H1 (cell line): ENCODE measurements around the gene SH2D5. TPM values are rescaled to one million over a fixed set of nuclear protein-coding genes. Genes with fewer than 3 reads are reported as not detected.
A peak's percentile ranks its signal among the peaks of the same experiment; 100 is the strongest.

Experiments
- CTCF ChIA-PET: fragments of 300-600 bp; sonication (Branson Sonifier 250); formaldehyde crosslinking; loops from one replicate; lab custom pipeline; 2021; ENCODE audit not compliant: partially characterized antibody; lab: Charles Lee
- POLR2A ChIA-PET: fragments of 300-600 bp; sonication (Branson Sonifier 250); formaldehyde crosslinking; loops from one replicate; lab custom pipeline; 2021; ENCODE audit warnings: inconsistent platforms; ENCODE audit not compliant: partially characterized antibody; lab: Charles Lee
- DNase-seq, 2 experiments: peaks; one replicate each; pipeline versions ENCODE4 v3.0.0 to v3.0.0-alpha.2; 2010 to 2022; ENCODE audit warnings: low spot score in 2 of 2, low read depth in 1 of 2, mixed read lengths in 1 of 2
- FAIRE-seq: peaks from 2 replicates; lab custom pipeline; 2011; peaks lifted over from hg19 to GRCh38; lab: Jason Lieb, UNC
- H2AFZ ChIP-seq: 2 replicates; pipeline ENCODE4 v1.8.1; 2012; ENCODE audit warnings: low read length, inconsistent platforms
- H2AK5ac ChIP-seq: 2 replicates; pipeline ENCODE4 v1.6.1; 2013; ENCODE audit warnings: low read depth, low read length
- H2BK120ac ChIP-seq: replicated peaks from 2 replicates; pipeline ENCODE3; 2013; ENCODE audit warnings: low read depth, low read length, inconsistent platforms
- H2BK12ac ChIP-seq: 2 replicates; pipeline ENCODE4 v1.6.1; 2013; ENCODE audit warnings: low read depth, low read length
- H2BK15ac ChIP-seq: 2 replicates; pipeline ENCODE4 v1.6.1; 2013; ENCODE audit warnings: low read length
- H2BK20ac ChIP-seq: 2 replicates; pipeline ENCODE4 v1.6.1; 2013; ENCODE audit warnings: low read length
- H2BK5ac ChIP-seq: 2 replicates; pipeline ENCODE4 v1.6.1; 2013; ENCODE audit warnings: low read depth, low read length
- H3K14ac ChIP-seq: 2 replicates; pipeline ENCODE4 v1.6.1; 2013; ENCODE audit warnings: inconsistent platforms; ENCODE audit not compliant: insufficient read length
- H3K18ac ChIP-seq: 2 replicates; pipeline ENCODE4 v1.6.1; 2013; ENCODE audit warnings: low read length; ENCODE audit errors: extremely low read depth
- H3K23ac ChIP-seq: 2 replicates; pipeline ENCODE4 v1.6.1; 2013; ENCODE audit warnings: inconsistent platforms; ENCODE audit not compliant: insufficient read length
- H3K23me2 ChIP-seq: 2 replicates; pipeline ENCODE4 v1.6.1; 2013; ENCODE audit warnings: low read depth, low read length
- H3K27ac ChIP-seq: 2 replicates; pipeline ENCODE4 v1.6.1; 2011; ENCODE audit warnings: low read depth, low read length, inconsistent platforms
- H3K27me3 ChIP-seq, 4 experiments: replicated peaks in 1 of 4; 1 replicate in 1 of 4; 2 replicates in 3 of 4; pipeline versions ENCODE4 v1.6.1 to v1.8.1; 2011 to 2013; ENCODE audit warnings: low read length in 3 of 4, mild to moderate bottlenecking in 3 of 4, inconsistent platforms in 2 of 4, mixed read lengths in 2 of 4, moderate library complexity in 1 of 4; ENCODE audit not compliant: control insufficient read depth in 3 of 4, insufficient read depth in 3 of 4; ENCODE audit errors: extremely low read depth in 1 of 4
- H3K36me3 ChIP-seq, 4 experiments: 2 replicates each; pipeline versions ENCODE4 v1.6.1 to v1.8.1; 2011 to 2013; ENCODE audit warnings: mild to moderate bottlenecking in 4 of 4, low read length in 3 of 4, moderate library complexity in 2 of 4, control low read depth in 1 of 4, inconsistent platforms in 1 of 4; ENCODE audit not compliant: insufficient read depth in 4 of 4, control insufficient read depth in 2 of 4
- H3K4ac ChIP-seq: replicated peaks from 2 replicates; pipeline ENCODE3; 2013; ENCODE audit warnings: low read length, low read depth, mixed read lengths, inconsistent platforms; ENCODE audit not compliant: insufficient read length
- H3K4me1 ChIP-seq, 4 experiments: replicated peaks in 1 of 4; 1 replicate in 1 of 4; 2 replicates in 3 of 4; pipeline versions ENCODE4 v1.6.1 to v1.8.1; 2011 to 2013; ENCODE audit warnings: low read length in 3 of 4, inconsistent platforms in 2 of 4, mixed read lengths in 1 of 4; ENCODE audit not compliant: insufficient read depth in 4 of 4, control insufficient read depth in 3 of 4
- H3K4me2 ChIP-seq, 2 experiments: 2 replicates each; pipeline versions ENCODE4 v1.6.1 to v1.8.1; 2011 to 2013; ENCODE audit warnings: low read depth in 2 of 2, low read length in 2 of 2, control low read depth in 1 of 2, inconsistent platforms in 1 of 2, mild to moderate bottlenecking in 1 of 2; ENCODE audit not compliant: insufficient read depth in 1 of 2
- H3K4me3 ChIP-seq, 4 experiments: fragments of 200-600, 300-600 bp in 1 of 4; sonication (generic), shearing (Covaris generic), sonication (Bioruptor Twin) in 1 of 4; 2 replicates each; pipeline versions ENCODE4 v1.5.1 to v1.8.1; 2011 to 2016; ENCODE audit warnings: low read length in 4 of 4, low read depth in 3 of 4, control low read depth in 2 of 4, inconsistent platforms in 2 of 4, mild to moderate bottlenecking in 2 of 4, mixed read lengths in 1 of 4, moderate library complexity in 1 of 4; ENCODE audit not compliant: insufficient read depth in 2 of 4; ENCODE audit errors: extremely low read depth in 1 of 4
- H3K56ac ChIP-seq: replicated peaks from 2 replicates; pipeline ENCODE3; 2013; ENCODE audit warnings: low read depth, mild to moderate bottlenecking, mixed read lengths, low read length, inconsistent platforms; ENCODE audit not compliant: insufficient read length
- H3K79me1 ChIP-seq: 2 replicates; pipeline ENCODE4 v1.6.1; 2013; ENCODE audit warnings: low read depth, low read length, control low read depth
- H3K79me2 ChIP-seq, 2 experiments: 2 replicates each; pipeline versions ENCODE4 v1.6.1 to v1.8.1; 2012 to 2013; ENCODE audit warnings: low read length in 2 of 2, mild to moderate bottlenecking in 2 of 2, inconsistent platforms in 1 of 2; ENCODE audit not compliant: insufficient read depth in 2 of 2, control insufficient read depth in 1 of 2
- H3K9ac ChIP-seq, 4 experiments: replicated peaks in 1 of 4; 1 replicate in 1 of 4; 2 replicates in 3 of 4; pipeline versions ENCODE4 v1.6.1 to v1.8.1; 2011 to 2013; ENCODE audit warnings: low read depth in 3 of 4, low read length in 3 of 4, control low read depth in 2 of 4, mild to moderate bottlenecking in 2 of 4, moderate library complexity in 2 of 4, inconsistent platforms in 1 of 4; ENCODE audit errors: extremely low read depth in 1 of 4
- H3K9me3 ChIP-seq, 2 experiments: 2 replicates each; pipeline versions ENCODE4 v1.6.1 to v1.8.1; 2012 to 2013; ENCODE audit warnings: mild to moderate bottlenecking in 2 of 2, moderate library complexity in 2 of 2, control low read depth in 1 of 2, inconsistent platforms in 1 of 2, low read depth in 1 of 2, low read length in 1 of 2, mixed read lengths in 1 of 2; ENCODE audit not compliant: insufficient read depth in 2 of 2
- H4K20me1 ChIP-seq, 2 experiments: replicated peaks in 1 of 2; 2 replicates each; pipeline versions ENCODE3 to v1.8.1; 2011 to 2013; ENCODE audit warnings: inconsistent platforms in 2 of 2, low read length in 2 of 2, mild to moderate bottlenecking in 1 of 2; ENCODE audit not compliant: insufficient read depth in 2 of 2, control insufficient read depth in 1 of 2
- H4K5ac ChIP-seq: 2 replicates; pipeline ENCODE4 v1.6.1; 2013; ENCODE audit warnings: low read length, low read depth, mixed read lengths, inconsistent platforms; ENCODE audit not compliant: insufficient read length
- H4K8ac ChIP-seq: 2 replicates; pipeline ENCODE4 v1.8.0; 2013; ENCODE audit warnings: mild to moderate bottlenecking, moderate library complexity, low read length, inconsistent platforms; ENCODE audit not compliant: insufficient read depth; ENCODE audit errors: extremely low read depth
- H4K91ac ChIP-seq: replicated peaks from 2 replicates; pipeline ENCODE3; 2013; ENCODE audit warnings: low read length, mixed read lengths, inconsistent platforms; ENCODE audit not compliant: insufficient read length
- CTCF ChIP-seq, 3 experiments: IDR thresholded peaks; 1 replicate in 2 of 3; 2 replicates in 1 of 3; pipeline versions ENCODE4 v1.5.1 to v1.6.1; 2011; ENCODE audit warnings: low read length in 3 of 3, mild to moderate bottlenecking in 3 of 3, inconsistent platforms in 2 of 3, low read depth in 1 of 3, moderate library complexity in 1 of 3; ENCODE audit not compliant: insufficient read depth in 1 of 3; ENCODE audit errors: control extremely low read depth in 1 of 3
- KDM4A ChIP-seq: IDR thresholded peaks from one replicate; pipeline ENCODE4 v1.7.1; 2012; ENCODE audit warnings: low read depth, mild to moderate bottlenecking, moderate library complexity, low read length, inconsistent platforms; ENCODE audit not compliant: severe bottlenecking
- TAF1 ChIP-seq: IDR thresholded peaks from 2 replicates; pipeline ENCODE4 v1.6.1; 2011; ENCODE audit warnings: mild to moderate bottlenecking, low read depth, low read length
- TBP ChIP-seq: IDR thresholded peaks from 2 replicates; pipeline ENCODE4 v1.6.1; 2011; ENCODE audit warnings: low read depth, low read length, improper control_type of control experiment
- WGBS, 2 experiments: shearing (Covaris generic) in 1 of 2; methylation state at CpG; one replicate each; pipeline versions ENCODE4 v1.1.6 to v1.1.7; 2013 to 2015; ENCODE audit warnings: low lambda C conversion rate in 2 of 2, mixed read lengths in 2 of 2, inconsistent platforms in 1 of 2, low coverage in 1 of 2, missing lambda C conversion rate in 1 of 2; ENCODE audit not compliant: insufficient replicate concordance in 2 of 2, insufficient coverage in 1 of 2, insufficient read length in 1 of 2; ENCODE audit errors: extremely low coverage in 1 of 2, missing lambda C conversion rate in 1 of 2; 5-methylcytosine and 5-hydroxymethylcytosine counted together
- polyA plus RNA-seq, 7 experiments: library from polyadenylated mRNA; depleted of rRNA in 3 of 7; stranded (reverse) in 5 of 7; unstranded in 2 of 7; fragments of >200 nt in 5 of 7; fragments of 200-250 nt in 2 of 7; gene quantifications; 1 replicate in 5 of 7; 2 replicates in 1 of 7; 4 replicates in 1 of 7; pipeline versions ENCODE4 v1.2.1 to v1.2.3, GENCODE V29; 2011 to 2013; ENCODE audit warnings: missing spikeins in 2 of 7, mixed read lengths in 2 of 7
- total RNA-seq: library from RNA; stranded (reverse); fragmentation: NEBNext Ultra II Directional; extraction: Animal tissue kit (Norgen Biotek cat#: 25700); gene quantifications from 2 replicates; pipeline ENCODE4 v1.2.1, GENCODE V29; 2021

SH2D5 gene
- total and polyA plus RNA-seq, 2 of the 8 experiments (the other 6 are each of a cell fraction or from before 2014, with no cell fraction given): 13.2 to 18.4 TPM

- Histone ChIP-seq H4K5ac (peak overlapping the region; percentile 69), H4K20me1 (peaks cover 0 to 3% of the 10 kb centered on the region in 2 experiments), H2BK20ac (0 out of 2 replicates have a peak overlapping the region, but pooled peaks have one; percentile 72), H3K23ac (no peak overlapping the region), H3K23me2 (peaks cover 3% of the 10 kb centered on the region; the same call in 1 of the 2 replicates), H2AK5ac (peak overlapping the region; percentile 56; the same call in 1 of the 2 replicates), H4K8ac (peak overlapping the region; percentile 78; the same call in 1 of the 2 replicates), H3K27me3 (peaks cover 2 to 13% (median 10%) of the 10 kb centered on the region in 4 experiments), H3K4me1 (peaks cover 0 to 39% (median 32%) of the 10 kb centered on the region in 4 experiments; a peak in 6 of 7 replicates), H2BK15ac (peak overlapping the region; percentile 95; the same call in 1 of the 2 replicates), H3K14ac (no peak overlapping the region), H3K79me1 (no peaks in the 10 kb centered on the region), H2BK5ac (peak overlapping the region; percentile 78; the same call in 1 of the 2 replicates), H3K4ac (peak overlapping the region; percentile 75), H4K91ac (peak overlapping the region; percentile 98), H3K4me3 (peak overlapping the region in 1 of 4 experiments; percentile 34; a peak in 1 of 8 replicates), H3K4me2 (peak overlapping the region; percentile 51 to 63), H3K79me2 (no peaks in the 10 kb centered on the region; a peak in 1 of 4 replicates), H3K56ac (no peak overlapping the region), H3K27ac (no peak overlapping the region), H3K9me3 (no peaks in the 10 kb centered on the region), H3K36me3 (no peaks in the 10 kb centered on the region), H2BK12ac (peak overlapping the region; percentile 89; the same call in 1 of the 2 replicates), H2AFZ (no peak overlapping the region), H3K18ac (peak overlapping the region; percentile 81), H2BK120ac (peak overlapping the region; percentile 13), H3K9ac (no peak overlapping the region)
- no peak for FAIRE-seq
- 90% methylated on average over 17 of the region's 17 CpGs; no CpG with 5 or more reads in 1 of the 2 experiments for WGBS, 2 experiments
- DNase-seq: no peak
- ChIA-PET CTCF (interaction anchor here (0.7 to 8.9 kb wide), 9 partner anchors 9 to 179 kb away, joined by 3 to 82 read pairs (median 4); partner anchors contain the start of gene KIF17), POLR2A (interaction anchor here (0.7 to 7.8 kb wide), 7 partner anchors 11 to 67 kb away, joined by 3 to 68 read pairs (median 4); partner anchors contain the start of gene KIF17)
- TF ChIP-seq TAF1: no peak
- no peak for TF ChIP-seq TBP
- no peak for TF ChIP-seq KDM4A
- no peak for TF ChIP-seq CTCF (IDR thresholded peaks at IDR 0.05; ENCODE audit: control extremely low read depth in 1 of 3, insufficient read depth in 1 of 3, low read depth in 1 of 3, low read length in 3 of 3)
These were observed 5.4 kb downstream of the SH2D5 start for GRCh38 chr1:20726932-20727745.
